ENCODE measurements around the gene MAP1B.

Gene MAP1B

DNA sequence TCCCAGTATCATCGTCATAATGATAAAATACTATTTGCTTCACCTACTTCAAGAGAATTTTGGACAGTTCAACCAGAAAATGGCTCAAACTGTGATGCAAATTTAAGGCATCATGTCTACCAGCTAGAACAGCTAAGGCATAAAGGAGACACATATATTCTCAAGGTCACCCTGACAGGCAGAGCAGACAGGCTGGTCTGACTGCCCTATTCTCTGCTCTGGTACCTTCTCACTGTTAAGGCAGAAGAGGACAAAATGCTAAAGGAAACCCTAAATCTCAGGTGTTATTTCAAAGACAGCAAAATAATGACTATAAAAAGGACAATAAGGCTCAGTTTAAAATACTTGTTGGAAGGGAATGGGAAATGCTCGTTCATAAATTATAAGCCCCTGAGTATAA lies 125.6 kb downstream of the MAP1B start:
- no peaks in the 10 kb centered on the region for H3K9me3 ChIP-seq (ENCODE audit: control insufficient read depth in 1 of 2, low read length in 2 of 2)
- H3K4me1 ChIP-seq (ENCODE audit: control insufficient read depth in 1 of 2, insufficient read depth in 2 of 2, low read length in 2 of 2): no peaks in the 10 kb centered on the region
- H3K4me3 ChIP-seq (ENCODE audit: low read depth in 1 of 2, low read length in 2 of 2): no peak overlapping the region
- no peak overlapping the region for H3K27ac ChIP-seq (ENCODE audit: low read length)
- peaks cover 13 to 23% of the 10 kb centered on the region in 2 donors for H3K36me3 ChIP-seq (ENCODE audit: control insufficient read depth in 1 of 2, insufficient read depth in 2 of 2, low read length in 2 of 2)
- no peaks in the 10 kb centered on the region for H3K27me3 ChIP-seq (ENCODE audit: low read depth, low read length)

DNA sequence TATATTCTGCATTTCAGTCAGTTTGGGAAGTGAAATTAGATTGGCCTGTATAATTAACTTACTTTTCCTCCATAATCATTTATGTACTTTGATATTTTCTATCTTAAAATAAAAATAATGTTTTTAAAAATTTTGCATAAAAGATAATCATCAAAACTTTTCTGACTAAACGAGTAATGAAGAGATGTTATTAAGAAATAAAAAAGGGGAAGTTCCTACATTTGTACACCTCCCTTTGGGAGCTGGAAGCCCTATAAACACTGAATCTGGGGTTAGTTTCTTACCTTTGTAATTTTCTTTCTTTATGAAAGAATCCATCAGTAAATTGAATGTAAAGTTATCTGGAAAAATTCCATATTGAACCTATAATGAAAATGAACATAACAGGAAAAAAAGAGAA lies 126.6 kb downstream of the MAP1B start:
- Histone ChIP-seq H3K4me1 (ENCODE audit: control insufficient read depth in 1 of 2, insufficient read depth in 2 of 2, low read length in 2 of 2) (no peaks in the 10 kb centered on the region), H3K36me3 (ENCODE audit: control insufficient read depth in 1 of 2, insufficient read depth in 2 of 2, low read length in 2 of 2) (peaks cover 13 to 25% of the 10 kb centered on the region in 2 donors), H3K27me3 (ENCODE audit: low read depth, low read length) (no peaks in the 10 kb centered on the region), H3K4me3 (ENCODE audit: low read depth in 1 of 2, low read length in 2 of 2) (no peak overlapping the region), H3K27ac (ENCODE audit: low read length) (no peak overlapping the region), H3K9me3 (ENCODE audit: control insufficient read depth in 1 of 2, low read length in 2 of 2) (no peaks in the 10 kb centered on the region)

GRCh38 chr5:72234265-72234700 lies 127.0 kb downstream of the MAP1B start:
- peaks cover 13 to 25% of the 10 kb centered on the region in 2 donors for H3K36me3 ChIP-seq (ENCODE audit: control insufficient read depth in 1 of 2, insufficient read depth in 2 of 2, low read length in 2 of 2)
- H3K27me3 ChIP-seq (ENCODE audit: low read depth, low read length): no peaks in the 10 kb centered on the region
- no peak overlapping the region for H3K27ac ChIP-seq (ENCODE audit: low read length)
- H3K4me1 ChIP-seq (ENCODE audit: control insufficient read depth in 1 of 2, insufficient read depth in 2 of 2, low read length in 2 of 2): no peaks in the 10 kb centered on the region
- no peaks in the 10 kb centered on the region for H3K9me3 ChIP-seq (ENCODE audit: control insufficient read depth in 1 of 2, low read length in 2 of 2)
- H3K4me3 ChIP-seq (ENCODE audit: low read depth in 1 of 2, low read length in 2 of 2): no peak overlapping the region

DNA sequence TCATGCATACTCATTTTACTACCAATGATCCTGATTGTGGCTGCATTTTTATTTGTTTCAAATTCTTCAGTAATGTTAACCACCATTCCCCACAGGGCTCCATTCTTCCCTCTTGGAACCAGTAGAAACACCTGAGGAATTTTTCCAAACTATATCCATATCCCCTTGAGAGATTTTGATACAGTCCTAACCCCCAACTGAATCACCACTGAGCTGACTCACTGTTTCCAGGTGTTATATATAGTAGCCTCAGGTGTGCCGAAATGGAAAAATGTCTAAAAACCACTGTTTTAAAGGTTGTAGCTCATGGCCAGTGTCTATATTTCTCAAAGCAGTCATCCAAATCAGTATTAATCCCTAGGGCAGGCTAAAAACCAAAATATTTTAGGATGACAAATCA lies 127.6 kb downstream of the MAP1B start:
- Histone ChIP-seq H3K36me3 (ENCODE audit: control insufficient read depth in 1 of 2, insufficient read depth in 2 of 2, low read length in 2 of 2) (peaks cover 13 to 25% of the 10 kb centered on the region in 2 donors), H3K27me3 (ENCODE audit: low read depth, low read length) (no peaks in the 10 kb centered on the region), H3K4me3 (ENCODE audit: low read depth in 1 of 2, low read length in 2 of 2) (no peak overlapping the region), H3K4me1 (ENCODE audit: control insufficient read depth in 1 of 2, insufficient read depth in 2 of 2, low read length in 2 of 2) (no peaks in the 10 kb centered on the region), H3K9me3 (ENCODE audit: control insufficient read depth in 1 of 2, low read length in 2 of 2) (no peaks in the 10 kb centered on the region), H3K27ac (ENCODE audit: low read length) (no peak overlapping the region)

DNA sequence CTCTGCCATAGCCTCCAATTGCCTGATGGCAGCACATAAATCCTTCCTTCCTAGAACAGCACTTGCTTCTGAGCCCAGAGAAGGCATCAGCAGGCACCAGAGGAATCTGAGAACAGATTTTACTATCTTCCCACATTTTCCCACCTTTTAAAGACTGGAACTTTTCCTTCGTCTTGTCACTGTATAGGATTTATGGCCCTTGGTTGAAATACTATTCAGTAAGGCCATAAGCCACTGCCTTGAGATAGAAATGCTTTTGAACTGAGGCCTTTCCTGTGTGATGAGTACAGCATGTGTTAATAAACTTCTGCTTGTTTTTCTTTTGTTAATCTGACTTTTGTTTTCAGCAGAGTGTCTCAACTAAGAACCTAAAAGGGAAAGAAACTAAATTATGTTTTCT lies 128.4 kb downstream of the MAP1B start:
- H3K27me3 ChIP-seq (ENCODE audit: low read depth, low read length): no peaks in the 10 kb centered on the region
- peaks cover 13 to 25% of the 10 kb centered on the region in 2 donors for H3K36me3 ChIP-seq (ENCODE audit: control insufficient read depth in 1 of 2, insufficient read depth in 2 of 2, low read length in 2 of 2)
- no peak overlapping the region for H3K27ac ChIP-seq (ENCODE audit: low read length)
- H3K4me1 ChIP-seq (ENCODE audit: control insufficient read depth in 1 of 2, insufficient read depth in 2 of 2, low read length in 2 of 2): no peaks in the 10 kb centered on the region
- no peak overlapping the region for H3K4me3 ChIP-seq (ENCODE audit: low read depth in 1 of 2, low read length in 2 of 2)
- H3K9me3 ChIP-seq (ENCODE audit: control insufficient read depth in 1 of 2, low read length in 2 of 2): no peaks in the 10 kb centered on the region

DNA sequence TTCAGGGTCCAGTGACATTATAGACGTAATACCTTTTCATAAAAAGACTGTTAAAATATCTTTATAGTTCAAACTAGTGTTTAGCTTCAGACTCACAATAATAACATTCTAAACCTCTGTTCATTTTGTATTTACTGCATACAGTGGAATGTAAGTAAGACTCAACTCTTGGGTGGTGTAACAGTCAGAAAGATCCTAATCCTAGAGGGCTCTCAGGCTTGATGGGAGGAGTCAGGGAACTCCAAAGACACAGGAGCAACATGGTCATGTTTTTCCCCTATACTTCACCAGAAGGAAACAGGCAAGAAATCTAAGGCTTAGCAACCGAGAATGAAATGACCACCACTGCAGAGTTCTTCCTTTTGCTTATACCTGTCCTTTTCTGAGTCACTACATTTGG lies 130.1 kb downstream of the MAP1B start:
- no peaks in the 10 kb centered on the region for H3K27me3 ChIP-seq (ENCODE audit: low read depth, low read length)
- no peak overlapping the region for H3K27ac ChIP-seq (ENCODE audit: low read length)
- H3K36me3 ChIP-seq (ENCODE audit: control insufficient read depth in 1 of 2, insufficient read depth in 2 of 2, low read length in 2 of 2): peaks cover 8 to 13% of the 10 kb centered on the region in 2 donors
- H3K9me3 ChIP-seq (ENCODE audit: control insufficient read depth in 1 of 2, low read length in 2 of 2): no peaks in the 10 kb centered on the region
- no peaks in the 10 kb centered on the region for H3K4me1 ChIP-seq (ENCODE audit: control insufficient read depth in 1 of 2, insufficient read depth in 2 of 2, low read length in 2 of 2)
- no peak overlapping the region for H3K4me3 ChIP-seq (ENCODE audit: low read depth in 1 of 2, low read length in 2 of 2)

GRCh38 chr5:72237879-72238278 lies 130.6 kb downstream of the MAP1B start:
- no peaks in the 10 kb centered on the region for H3K27me3 ChIP-seq (ENCODE audit: low read depth, low read length)
- H3K27ac ChIP-seq (ENCODE audit: low read length): no peak overlapping the region
- H3K36me3 ChIP-seq (ENCODE audit: control insufficient read depth in 1 of 2, insufficient read depth in 2 of 2, low read length in 2 of 2): peaks cover 8 to 13% of the 10 kb centered on the region in 2 donors
- no peaks in the 10 kb centered on the region for H3K9me3 ChIP-seq (ENCODE audit: control insufficient read depth in 1 of 2, low read length in 2 of 2)
- no peaks in the 10 kb centered on the region for H3K4me1 ChIP-seq (ENCODE audit: control insufficient read depth in 1 of 2, insufficient read depth in 2 of 2, low read length in 2 of 2)
- H3K4me3 ChIP-seq (ENCODE audit: low read depth in 1 of 2, low read length in 2 of 2): no peak overlapping the region

DNA sequence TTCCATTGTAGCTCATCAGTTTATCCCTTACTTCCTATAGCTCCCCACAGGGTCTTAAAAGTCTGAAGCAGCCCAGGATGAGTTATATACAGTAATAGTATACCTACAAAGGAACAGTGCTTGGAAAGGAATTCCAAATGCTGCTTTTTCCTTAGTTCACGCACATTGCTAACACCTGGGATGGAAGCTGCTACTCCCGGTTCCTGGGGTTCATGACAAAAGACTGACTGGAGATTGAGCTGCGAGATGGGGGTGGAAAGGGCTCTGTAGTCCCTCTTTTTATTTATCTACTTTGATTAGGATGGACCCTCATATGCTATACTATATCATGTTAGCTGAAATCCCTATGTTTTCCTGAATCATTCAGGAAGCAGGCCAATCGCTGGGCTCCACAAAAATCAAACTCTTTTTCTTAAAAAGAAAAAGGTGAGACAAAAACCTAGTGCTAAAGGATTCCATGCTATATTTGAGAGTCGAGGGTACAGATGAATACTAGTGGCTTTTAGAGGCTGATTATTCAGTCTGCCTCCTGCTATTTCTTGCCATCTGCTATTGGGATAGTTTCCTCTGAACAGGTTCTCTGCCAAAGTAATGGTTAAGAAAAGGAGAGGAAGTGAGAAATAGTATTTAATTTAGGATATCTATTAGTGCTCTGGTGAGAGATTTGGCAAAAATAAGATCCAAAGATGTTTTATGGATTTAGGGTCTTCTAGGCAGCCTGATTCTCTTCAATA lies 131.6 kb downstream of the MAP1B start:
- Histone ChIP-seq H3K27me3 (ENCODE audit: low read depth, low read length) (no peaks in the 10 kb centered on the region), H3K27ac (ENCODE audit: low read length) (no peak overlapping the region), H3K9me3 (ENCODE audit: control insufficient read depth in 1 of 2, low read length in 2 of 2) (no peaks in the 10 kb centered on the region), H3K36me3 (ENCODE audit: control insufficient read depth in 1 of 2, insufficient read depth in 2 of 2, low read length in 2 of 2) (peaks cover 8 to 13% of the 10 kb centered on the region in 2 donors), H3K4me3 (ENCODE audit: low read depth in 1 of 2, low read length in 2 of 2) (no peak overlapping the region), H3K4me1 (ENCODE audit: control insufficient read depth in 1 of 2, insufficient read depth in 2 of 2, low read length in 2 of 2) (no peaks in the 10 kb centered on the region)

DNA sequence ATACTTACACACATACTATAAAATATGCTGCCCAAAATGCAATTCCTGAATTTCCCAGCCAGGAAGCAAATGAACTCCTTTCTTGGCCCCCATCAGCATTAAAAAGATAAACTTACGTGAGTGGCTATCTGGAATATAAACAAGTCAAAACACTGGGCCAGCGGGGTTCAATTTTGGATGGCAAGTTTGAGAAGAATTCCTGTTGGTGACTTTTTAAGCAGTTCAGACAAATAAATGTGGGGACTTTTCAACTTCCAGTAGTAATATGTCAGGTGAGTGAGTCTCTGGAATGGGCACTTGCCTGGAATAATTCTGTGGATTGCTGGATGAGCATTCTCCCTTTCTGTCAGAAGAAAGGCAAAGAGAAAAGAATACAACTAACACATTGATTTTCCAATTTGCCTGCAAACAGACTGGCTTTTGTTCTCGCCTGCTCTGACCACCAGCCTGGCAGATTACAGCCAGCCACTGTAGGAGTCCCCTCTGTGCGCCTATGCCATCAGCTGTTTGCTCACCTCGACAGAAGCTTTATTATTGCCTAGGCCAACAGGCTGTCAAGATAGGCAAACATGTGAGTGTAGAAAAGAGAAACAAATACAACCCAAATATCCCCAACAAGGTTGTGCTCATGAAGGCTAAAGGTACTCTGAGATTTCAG lies 134.2 kb downstream of the MAP1B start:
- no peaks in the 10 kb centered on the region for H3K9me3 ChIP-seq (ENCODE audit: control insufficient read depth in 1 of 2, low read length in 2 of 2)

DNA sequence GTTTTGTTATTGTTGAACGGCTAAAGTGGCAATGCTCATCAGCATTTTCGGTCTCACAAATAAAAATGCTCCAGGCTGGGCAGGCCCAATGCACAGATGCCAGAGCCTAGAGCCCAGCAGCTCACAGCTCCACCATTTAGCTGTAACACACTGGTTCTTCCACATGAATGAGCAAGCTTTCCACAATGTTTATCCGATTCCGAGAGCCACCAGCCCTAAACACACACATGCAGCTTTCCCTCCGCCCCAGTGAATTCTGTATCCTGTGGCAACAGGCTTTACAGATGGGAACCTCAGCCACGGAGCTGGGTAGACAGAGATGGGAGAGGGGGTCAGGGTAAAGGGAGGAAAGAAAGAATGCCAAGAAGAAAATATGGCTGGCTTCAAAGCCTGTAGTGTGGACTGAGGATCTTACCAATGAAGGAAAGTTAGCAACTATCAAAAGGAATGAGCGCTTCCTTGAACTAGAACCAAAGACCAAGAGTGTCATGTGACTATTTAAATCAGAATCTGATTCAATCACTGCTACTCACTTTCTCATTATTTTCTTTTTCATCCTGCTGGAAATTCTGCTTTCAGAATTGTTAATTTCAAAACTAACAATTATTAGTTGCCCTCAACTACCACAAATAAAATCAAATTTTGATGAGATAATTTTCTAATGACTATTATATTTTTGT lies 135.7 kb downstream of the MAP1B start:
- peaks cover 0 to 29% of the 10 kb centered on the region in 2 donors for H3K4me1 ChIP-seq (ENCODE audit: control insufficient read depth in 1 of 2, insufficient read depth in 2 of 2, low read length in 2 of 2)
- no peaks in the 10 kb centered on the region for H3K27me3 ChIP-seq (ENCODE audit: low read depth, low read length)
- peaks cover 1 to 9% of the 10 kb centered on the region in 2 donors for H3K36me3 ChIP-seq (ENCODE audit: control insufficient read depth in 1 of 2, insufficient read depth in 2 of 2, low read length in 2 of 2)
- H3K9me3 ChIP-seq (ENCODE audit: control insufficient read depth in 1 of 2, low read length in 2 of 2): no peaks in the 10 kb centered on the region
- no peak overlapping the region for H3K27ac ChIP-seq (ENCODE audit: low read length)
- H3K4me3 ChIP-seq (ENCODE audit: low read depth in 1 of 2, low read length in 2 of 2): no peak overlapping the region

More for the DNA sequence above, 134.2 kb downstream of the MAP1B start:
- peaks cover 0 to 18% of the 10 kb centered on the region in 2 donors for H3K4me1 ChIP-seq (ENCODE audit: control insufficient read depth in 1 of 2, insufficient read depth in 2 of 2, low read length in 2 of 2)
- H3K27ac ChIP-seq (ENCODE audit: low read length): no peak overlapping the region
- H3K27me3 ChIP-seq (ENCODE audit: low read depth, low read length): no peaks in the 10 kb centered on the region
- H3K36me3 ChIP-seq (ENCODE audit: control insufficient read depth in 1 of 2, insufficient read depth in 2 of 2, low read length in 2 of 2): peaks cover 13 to 14% of the 10 kb centered on the region in 2 donors
- no peak overlapping the region for H3K4me3 ChIP-seq (ENCODE audit: low read depth in 1 of 2, low read length in 2 of 2)

DNA sequence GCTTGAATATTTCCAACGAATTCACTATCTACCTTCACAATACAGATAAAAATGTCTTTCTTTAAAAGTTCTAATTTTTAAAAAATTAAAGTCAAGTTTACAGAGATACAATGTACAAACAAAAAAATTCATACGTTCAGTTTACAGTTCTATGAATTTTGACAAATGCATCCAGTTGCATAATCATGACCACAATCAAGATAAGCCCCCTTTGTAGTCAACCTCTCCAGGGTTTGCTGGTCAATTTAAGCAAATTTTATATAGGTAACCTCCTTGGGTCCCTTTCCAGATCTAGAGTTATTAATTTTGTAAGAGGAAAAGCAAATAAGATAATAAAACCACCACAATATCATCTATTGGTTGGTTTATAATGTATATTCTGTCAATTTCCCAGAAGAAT lies 136.4 kb downstream of the MAP1B start:
- Histone ChIP-seq H3K27me3 (ENCODE audit: low read depth, low read length) (no peaks in the 10 kb centered on the region), H3K4me1 (ENCODE audit: control insufficient read depth in 1 of 2, insufficient read depth in 2 of 2, low read length in 2 of 2) (peaks cover 0 to 37% of the 10 kb centered on the region in 2 donors), H3K36me3 (ENCODE audit: control insufficient read depth in 1 of 2, insufficient read depth in 2 of 2, low read length in 2 of 2) (peaks cover 0 to 11% of the 10 kb centered on the region in 2 donors), H3K4me3 (ENCODE audit: low read depth in 1 of 2, low read length in 2 of 2) (no peak overlapping the region), H3K27ac (ENCODE audit: low read length) (no peak overlapping the region), H3K9me3 (ENCODE audit: control insufficient read depth in 1 of 2, low read length in 2 of 2) (no peaks in the 10 kb centered on the region)

Data from muscle layer of duodenum (tissue), 2 donors.